ENCODE measurements around the gene KRTAP10-8. TPM values are rescaled to one million over a fixed set of nuclear protein-coding genes. Genes with fewer than 3 reads are reported as not detected.
"Not testable (repeated sequence)": the region's sequence is repeated elsewhere in the genome, so short reads cannot be mapped to it uniquely, and the experiment has no call there.

KRTAP10-8 gene
- total and polyA plus RNA-seq, 2 donors from 2014 or later, result not detected

DNA sequence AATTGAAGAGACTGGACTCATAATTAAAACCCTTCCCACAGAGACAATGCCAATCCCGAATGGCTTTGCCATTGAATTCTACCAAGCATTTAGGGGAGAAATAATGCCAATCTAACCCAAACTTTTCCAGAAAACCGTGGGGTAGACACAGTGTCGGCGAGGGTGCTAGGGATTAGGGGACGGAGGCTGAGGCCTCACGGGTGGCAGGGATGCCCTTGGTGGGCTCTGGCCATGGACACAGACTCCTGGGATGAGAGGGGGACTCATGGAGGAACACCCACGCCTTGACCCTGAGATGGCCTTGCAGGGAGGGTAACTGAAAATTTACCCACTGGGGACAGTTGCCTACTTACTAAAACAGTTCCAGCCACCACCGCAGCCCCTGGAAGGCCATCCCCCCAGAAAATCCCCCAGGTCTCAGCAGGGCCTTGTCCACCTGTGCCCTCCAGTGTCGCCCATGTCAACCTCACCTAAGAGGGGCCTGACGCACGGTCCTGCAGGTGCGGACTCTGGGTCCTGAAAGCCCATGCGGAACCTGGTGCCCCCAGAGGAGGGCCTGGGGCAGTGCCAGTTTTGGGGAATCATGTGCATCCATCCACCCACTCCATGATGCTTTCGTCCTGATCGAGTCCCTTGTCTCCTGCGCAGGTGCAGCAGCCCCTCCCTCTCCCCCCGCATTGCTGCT is 33.4 kb upstream of the KRTAP10-8 start:
- no peak for DNase-seq
- peaks cover 0 to 10% (median 4%) of the 10 kb centered on the region in 3 donors for H3K9me3 ChIP-seq (ENCODE audit: control insufficient read depth in 2 of 3, insufficient read depth in 1 of 3, low read length in 3 of 3)

DNA sequence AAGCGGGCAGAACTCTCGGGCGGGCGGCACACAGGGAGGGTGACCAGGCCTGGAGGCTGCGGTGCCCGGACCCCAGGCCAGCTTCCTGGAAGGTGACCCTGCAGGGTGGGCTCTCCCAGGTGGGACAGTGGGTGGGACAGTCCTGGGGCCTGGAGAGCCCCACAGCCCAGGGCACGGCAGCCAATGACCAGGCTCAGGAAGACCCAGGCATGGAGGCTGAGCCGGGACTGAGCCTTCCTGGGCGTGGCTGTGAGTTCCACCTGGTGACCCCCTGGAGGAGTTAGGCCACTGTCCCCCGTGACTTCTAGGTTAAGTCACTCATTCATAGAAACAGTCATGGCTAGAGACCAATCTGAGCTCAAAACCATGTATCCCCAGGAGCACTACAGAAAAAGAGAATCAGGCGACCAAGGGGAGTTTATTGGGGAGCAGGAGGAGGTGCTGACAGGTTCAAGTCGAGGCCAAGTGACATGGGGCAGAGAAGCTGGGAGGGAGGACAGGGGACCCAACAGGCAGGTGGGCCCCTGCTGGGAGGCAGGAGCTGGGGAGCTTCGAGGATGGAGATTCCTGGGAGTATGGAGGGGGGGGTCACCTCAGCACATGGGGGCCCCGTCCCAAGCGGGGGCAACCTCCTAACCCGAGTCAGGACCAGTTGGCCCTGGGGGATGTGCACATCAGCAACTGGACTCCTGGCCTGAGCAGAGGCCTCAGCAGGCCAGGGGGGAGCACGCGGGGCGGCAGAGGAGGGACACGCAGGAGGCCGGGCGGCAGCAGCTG is 32.6 kb upstream of the KRTAP10-8 start:
- intact Hi-C loops (cut with DNase I), result no loop called here
- TF ChIP-seq, protein P1, sequence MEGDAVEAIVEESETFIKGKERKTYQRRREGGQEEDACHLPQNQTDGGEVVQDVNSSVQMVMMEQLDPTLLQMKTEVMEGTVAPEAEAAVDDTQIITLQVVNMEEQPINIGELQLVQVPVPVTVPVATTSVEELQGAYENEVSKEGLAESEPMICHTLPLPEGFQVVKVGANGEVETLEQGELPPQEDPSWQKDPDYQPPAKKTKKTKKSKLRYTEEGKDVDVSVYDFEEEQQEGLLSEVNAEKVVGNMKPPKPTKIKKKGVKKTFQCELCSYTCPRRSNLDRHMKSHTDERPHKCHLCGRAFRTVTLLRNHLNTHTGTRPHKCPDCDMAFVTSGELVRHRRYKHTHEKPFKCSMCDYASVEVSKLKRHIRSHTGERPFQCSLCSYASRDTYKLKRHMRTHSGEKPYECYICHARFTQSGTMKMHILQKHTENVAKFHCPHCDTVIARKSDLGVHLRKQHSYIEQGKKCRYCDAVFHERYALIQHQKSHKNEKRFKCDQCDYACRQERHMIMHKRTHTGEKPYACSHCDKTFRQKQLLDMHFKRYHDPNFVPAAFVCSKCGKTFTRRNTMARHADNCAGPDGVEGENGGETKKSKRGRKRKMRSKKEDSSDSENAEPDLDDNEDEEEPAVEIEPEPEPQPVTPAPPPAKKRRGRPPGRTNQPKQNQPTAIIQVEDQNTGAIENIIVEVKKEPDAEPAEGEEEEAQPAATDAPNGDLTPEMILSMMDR (IDR thresholded peaks at IDR 0.05; ENCODE audit: borderline replicate concordance, extremely low read depth, insufficient read depth), result no peak
- Histone ChIP-seq H3K4me3 (ENCODE audit: low read length in 3 of 3) (no peak overlapping the region), H3K4me1 (ENCODE audit: control insufficient read depth in 2 of 3, insufficient read depth in 2 of 3, low read depth in 1 of 3, low read length in 3 of 3) (no peaks in the 10 kb centered on the region), H3K9ac (ENCODE audit: low read length in 3 of 3) (no peak overlapping the region), H3K27me3 (ENCODE audit: control insufficient read depth, insufficient read depth, low read length) (no peaks in the 10 kb centered on the region), H3K9me3 (ENCODE audit: control insufficient read depth in 2 of 3, insufficient read depth in 1 of 3, low read length in 3 of 3) (peaks cover 0 to 10% (median 4%) of the 10 kb centered on the region in 3 donors), H3K36me3 (ENCODE audit: control insufficient read depth in 2 of 3, insufficient read depth in 3 of 3, low read length in 3 of 3) (no peaks in the 10 kb centered on the region), H3K27ac (ENCODE audit: low read depth in 2 of 2, low read length in 2 of 2) (no peak overlapping the region)
- DNase-seq (no peak), FAIRE-seq (no peak)

More for the DNA sequence above, 33.4 kb upstream of the KRTAP10-8 start:
- FAIRE-seq, result no peak
- TF ChIP-seq, protein P1 (IDR thresholded peaks at IDR 0.05; ENCODE audit: borderline replicate concordance, extremely low read depth, insufficient read depth), result no peak
- intact Hi-C loops (cut with DNase I), result no loop called here
- Histone ChIP-seq H3K27me3 (ENCODE audit: control insufficient read depth, insufficient read depth, low read length) (no peaks in the 10 kb centered on the region), H3K4me3 (ENCODE audit: low read length in 3 of 3) (no peak overlapping the region), H3K9ac (ENCODE audit: low read length in 3 of 3) (no peak overlapping the region), H3K27ac (ENCODE audit: low read depth in 2 of 2, low read length in 2 of 2) (no peak overlapping the region), H3K4me1 (ENCODE audit: control insufficient read depth in 2 of 3, insufficient read depth in 2 of 3, low read depth in 1 of 3, low read length in 3 of 3) (no peaks in the 10 kb centered on the region), H3K36me3 (ENCODE audit: control insufficient read depth in 2 of 3, insufficient read depth in 3 of 3, low read length in 3 of 3) (no peaks in the 10 kb centered on the region)

DNA sequence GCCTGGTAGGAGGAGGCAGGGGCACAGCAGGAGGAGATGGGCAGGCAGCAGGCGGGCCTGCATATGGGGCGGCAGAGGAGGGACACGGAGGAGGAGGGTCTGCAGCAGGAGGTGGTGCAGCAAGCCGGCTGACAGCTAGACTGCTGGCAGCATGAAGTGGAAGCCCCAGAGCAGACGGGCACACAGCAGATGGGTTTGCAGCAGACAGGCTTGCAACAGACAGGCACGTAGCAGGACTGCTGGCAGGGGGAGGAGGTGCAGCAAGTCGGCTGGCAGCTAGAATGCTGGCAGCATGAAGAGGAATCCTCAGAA is 32.1 kb upstream of the KRTAP10-8 start:
- Histone ChIP-seq H3K9ac (ENCODE audit: low read length in 3 of 3) (no peak overlapping the region), H3K9me3 (ENCODE audit: control insufficient read depth in 2 of 3, insufficient read depth in 1 of 3, low read length in 3 of 3) (peaks cover 0 to 10% (median 4%) of the 10 kb centered on the region in 3 donors), H3K36me3 (ENCODE audit: control insufficient read depth in 2 of 3, insufficient read depth in 3 of 3, low read length in 3 of 3) (no peaks in the 10 kb centered on the region), H3K4me1 (ENCODE audit: control insufficient read depth in 2 of 3, insufficient read depth in 2 of 3, low read depth in 1 of 3, low read length in 3 of 3) (no peaks in the 10 kb centered on the region), H3K27me3 (ENCODE audit: control insufficient read depth, insufficient read depth, low read length) (no peaks in the 10 kb centered on the region), H3K27ac (ENCODE audit: low read depth in 2 of 2, low read length in 2 of 2) (no peak overlapping the region), H3K4me3 (ENCODE audit: low read length in 3 of 3) (no peak overlapping the region)
- TF ChIP-seq, protein P1 (IDR thresholded peaks at IDR 0.05; ENCODE audit: borderline replicate concordance, extremely low read depth, insufficient read depth), result no peak
- intact Hi-C loops (cut with DNase I), result no loop called here
- no peak for DNase-seq
- FAIRE-seq, result no peak

- intact Hi-C loops (cut with DNase I); H3K9me3 ChIP-seq (ENCODE audit: control insufficient read depth in 2 of 3, insufficient read depth in 1 of 3, low read length in 3 of 3); H3K36me3 ChIP-seq (ENCODE audit: control insufficient read depth in 2 of 3, insufficient read depth in 3 of 3, low read length in 3 of 3); H3K27ac ChIP-seq (ENCODE audit: low read depth in 2 of 2, low read length in 2 of 2); H3K9ac ChIP-seq (ENCODE audit: low read length in 3 of 3); H3K27me3 ChIP-seq (ENCODE audit: control insufficient read depth, insufficient read depth, low read length); DNase-seq; H3K4me1 ChIP-seq (ENCODE audit: control insufficient read depth in 2 of 3, insufficient read depth in 2 of 3, low read depth in 1 of 3, low read length in 3 of 3); FAIRE-seq; H3K4me3 ChIP-seq (ENCODE audit: low read length in 3 of 3): not testable (repeated sequence)
These were observed 31.6 kb upstream of the KRTAP10-8 start, which contains the start of gene KRTAP10-5 for GRCh38 chr21:44580231-44580821. KRTAP10-5 (minus strand) TSS chr21:44580604; CDS start chr21:44580578, 26 bp downstream.

All from kidney (tissue), 14 donors.